Retina (tissue), 1 donor: ENCODE results near the gene CRTC3.
"Not testable (repeated sequence)": the region's sequence is repeated elsewhere in the genome, so short reads cannot be mapped to it uniquely, and the experiment has no call there.

ENCODE experiments used
- DNase-seq: peaks from one replicate; pipeline ENCODE4 v3.0.0-alpha.2; 2016

The CRTC3 gene

DNA sequence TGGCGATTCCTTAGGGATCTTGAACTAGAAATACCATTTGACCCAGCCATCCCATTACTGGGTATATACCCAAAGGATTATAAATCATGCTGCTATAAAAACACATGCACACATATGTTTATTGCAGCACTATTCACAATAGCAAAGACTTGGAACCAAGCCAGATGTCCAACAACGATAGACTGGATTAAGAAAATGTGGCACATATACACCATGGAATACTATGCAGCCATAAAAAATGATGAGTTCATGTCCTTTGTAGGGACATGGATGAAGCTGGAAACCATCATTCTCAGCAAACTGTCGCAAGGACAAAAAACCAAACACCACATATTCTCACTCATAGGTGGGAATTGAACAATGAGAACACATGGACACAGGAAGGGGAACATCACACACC, 107.3 kb downstream of the CRTC3 start:
- DNase-seq = not testable (repeated sequence)

DNA sequence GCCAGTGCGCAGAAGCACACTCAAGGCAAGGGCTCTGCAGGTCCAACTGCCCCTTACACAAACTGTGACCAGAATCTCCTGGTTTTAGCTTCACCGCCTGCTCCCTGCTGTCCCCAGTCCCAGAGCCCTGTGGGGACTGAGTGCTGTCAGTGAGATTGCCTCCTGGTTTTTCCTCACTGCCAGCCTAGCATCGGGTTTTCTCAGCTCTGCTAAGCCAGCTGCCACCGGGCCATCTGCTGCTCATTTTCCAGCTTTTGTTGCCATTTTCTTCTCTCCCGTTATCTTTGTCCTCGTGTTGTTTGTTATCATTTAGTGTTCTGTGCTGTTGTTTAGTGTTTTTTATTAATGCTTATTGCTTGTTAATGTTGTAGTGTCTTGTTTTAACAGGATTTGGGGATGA, 108.0 kb downstream of the CRTC3 start:
- DNase-seq = peak; percentile 34

DNA sequence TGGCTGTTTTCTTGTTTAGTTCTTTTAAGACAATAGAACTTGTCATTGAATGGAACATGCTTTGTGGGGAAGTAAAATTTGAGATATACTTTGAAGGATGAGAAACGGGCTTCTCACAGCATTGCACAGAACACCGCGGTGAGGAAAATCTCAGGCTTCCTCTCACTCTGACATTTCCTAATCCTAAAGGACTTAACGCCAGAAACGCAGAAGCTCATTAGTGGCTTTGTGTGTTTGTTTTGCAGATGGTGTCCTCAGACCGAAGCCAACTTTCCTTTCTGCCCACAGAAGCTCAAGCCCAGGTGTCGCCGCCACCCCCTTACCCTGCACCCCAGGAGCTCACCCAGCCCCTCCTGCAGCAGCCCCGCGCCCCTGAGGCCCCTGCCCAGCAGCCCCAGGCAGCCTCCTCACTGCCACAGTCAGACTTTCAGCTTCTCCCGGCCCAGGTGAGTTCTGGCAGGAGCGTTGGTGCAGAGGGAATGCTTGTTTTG, 108.5 kb downstream of the CRTC3 start:
- peak; percentile 16 for DNase-seq

DNA sequence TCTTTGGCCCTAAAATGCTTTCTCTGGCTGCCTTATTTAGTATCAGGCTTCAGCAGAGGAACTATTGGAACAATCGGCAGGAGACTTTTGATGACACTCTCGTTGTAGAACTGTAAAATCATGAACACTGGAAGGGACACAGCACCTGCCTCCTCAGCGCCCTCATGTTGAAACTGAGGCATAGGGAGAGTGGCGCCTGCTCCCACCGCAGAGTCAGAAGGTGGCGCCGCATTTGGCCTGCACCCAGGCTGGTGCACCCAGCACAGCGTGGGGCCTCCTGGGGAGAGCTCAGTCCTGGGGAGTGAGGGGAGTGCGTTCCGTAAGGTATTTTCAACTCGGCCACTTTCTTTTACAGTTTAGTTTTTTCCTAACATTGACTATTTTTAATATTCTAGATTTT, 109.2 kb downstream of the CRTC3 start:
- DNase-seq = no peak

DNA sequence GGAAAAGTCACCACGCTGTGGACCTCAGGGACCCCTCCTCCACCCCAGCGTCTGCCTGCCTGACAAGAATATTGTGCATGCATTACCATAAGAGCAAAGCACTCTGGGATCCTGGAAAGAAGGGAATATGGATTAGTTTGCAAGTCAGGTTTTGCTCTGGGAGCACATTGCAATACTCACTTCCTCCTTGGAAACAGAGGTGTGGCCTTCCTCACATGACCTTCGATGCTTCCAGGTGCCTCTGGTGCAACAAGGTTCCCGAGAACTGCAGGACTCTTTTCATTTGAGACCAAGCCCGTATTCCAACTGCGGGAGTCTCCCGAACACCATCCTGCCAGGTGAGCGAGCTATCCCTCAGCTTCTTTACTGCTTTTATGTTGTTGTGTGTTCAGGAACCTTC, 111.1 kb downstream of the CRTC3 start:
- DNase-seq = no peak

DNA sequence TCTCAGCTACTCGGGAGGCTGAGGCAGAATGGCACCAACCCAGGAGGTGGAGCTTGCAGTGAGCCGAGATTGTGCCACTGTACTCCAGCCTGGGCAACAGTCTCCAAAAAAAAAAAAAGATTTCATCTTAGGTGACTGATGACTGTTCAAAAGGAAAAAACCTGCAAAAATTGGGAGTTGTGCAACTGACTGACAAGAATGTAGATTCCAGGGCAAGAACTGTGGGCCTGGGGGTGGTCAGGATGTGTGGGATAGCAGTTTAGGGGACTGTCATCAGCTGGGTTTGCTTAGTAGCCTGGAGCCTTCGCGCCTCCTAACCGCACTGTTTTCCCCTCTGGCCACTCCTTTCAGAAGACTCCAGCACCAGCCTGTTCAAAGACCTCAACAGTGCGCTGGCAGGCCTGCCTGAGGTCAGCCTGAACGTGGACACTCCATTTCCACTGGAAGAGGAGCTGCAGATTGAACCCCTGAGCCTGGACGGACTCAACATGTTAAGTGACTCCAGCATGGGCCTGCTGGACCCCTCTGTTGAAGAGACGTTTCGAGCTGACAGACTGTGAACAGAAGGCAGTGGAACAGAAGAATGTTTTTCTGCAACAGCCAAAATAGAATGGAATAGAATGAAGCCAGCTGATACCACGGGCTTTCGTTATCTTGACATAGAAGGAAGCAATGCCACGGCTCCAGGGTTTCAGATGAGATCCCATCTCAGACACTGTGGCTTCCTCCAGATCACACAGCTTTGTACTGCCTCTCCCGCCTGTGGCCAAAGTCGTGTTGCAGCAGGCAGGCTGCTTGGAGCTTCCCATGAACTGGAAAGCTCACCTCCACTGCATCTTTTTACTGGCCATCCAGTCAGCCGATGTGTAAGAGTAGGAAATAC, 112.1 kb downstream of the CRTC3 start:
- DNase-seq = no peak

DNA sequence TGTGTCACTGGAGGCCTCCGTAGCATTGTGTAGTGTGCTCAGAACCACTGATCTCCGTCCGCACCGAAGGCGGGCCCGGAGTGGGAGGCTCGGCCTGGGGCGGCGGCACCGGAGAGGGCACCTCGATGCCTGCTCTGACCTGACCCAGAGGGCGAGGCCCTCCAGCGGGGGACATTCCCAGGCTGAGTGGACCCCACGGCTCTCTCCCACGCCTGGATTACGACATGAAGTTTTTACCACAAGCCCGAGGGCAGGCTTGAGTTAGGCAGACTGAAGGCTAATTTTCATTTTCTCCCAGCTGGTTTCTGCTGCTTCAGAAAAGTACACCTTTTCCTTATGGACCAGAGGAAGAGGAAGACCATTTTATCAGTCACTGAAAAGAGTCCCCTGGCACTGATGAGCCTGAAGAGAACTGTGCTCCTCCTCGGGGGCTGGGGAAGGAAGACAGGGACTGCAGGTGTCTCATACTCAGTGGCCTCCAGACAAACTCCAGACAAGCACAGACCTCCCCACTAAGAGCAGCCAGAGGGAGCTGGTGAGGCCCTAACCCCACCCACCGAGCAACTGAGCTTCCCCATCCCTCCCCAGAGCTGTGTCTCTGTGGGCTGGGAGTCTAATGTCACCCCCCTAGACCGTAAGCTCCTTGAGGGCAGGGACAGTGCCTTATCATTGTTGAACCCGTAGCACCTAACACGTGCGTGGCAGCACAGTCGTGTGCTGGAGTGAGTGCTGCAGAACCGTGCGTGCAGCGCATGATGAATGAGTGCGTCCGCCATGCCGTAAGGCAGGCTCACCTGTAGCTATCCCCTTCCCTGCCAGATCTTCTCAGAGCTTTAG, 113.0 kb downstream of the CRTC3 start:
- no peak for DNase-seq

DNA sequence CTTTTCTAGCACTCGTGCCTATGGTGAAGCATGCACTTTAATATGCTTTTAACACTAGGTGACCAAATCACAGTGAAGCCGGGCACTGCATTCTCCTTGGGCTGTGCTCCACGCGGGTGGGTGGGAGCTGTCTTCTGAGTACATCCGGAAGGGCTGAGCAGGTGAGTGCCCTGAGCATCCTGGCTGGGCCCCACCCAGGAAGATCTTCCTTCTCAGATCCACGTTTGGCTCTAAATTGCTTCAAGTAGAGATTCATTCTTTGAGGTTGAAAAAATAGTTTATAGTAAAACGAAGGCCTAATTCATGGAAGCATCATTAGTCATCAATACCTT, 113.5 kb downstream of the CRTC3 start:
- no peak for DNase-seq

DNA sequence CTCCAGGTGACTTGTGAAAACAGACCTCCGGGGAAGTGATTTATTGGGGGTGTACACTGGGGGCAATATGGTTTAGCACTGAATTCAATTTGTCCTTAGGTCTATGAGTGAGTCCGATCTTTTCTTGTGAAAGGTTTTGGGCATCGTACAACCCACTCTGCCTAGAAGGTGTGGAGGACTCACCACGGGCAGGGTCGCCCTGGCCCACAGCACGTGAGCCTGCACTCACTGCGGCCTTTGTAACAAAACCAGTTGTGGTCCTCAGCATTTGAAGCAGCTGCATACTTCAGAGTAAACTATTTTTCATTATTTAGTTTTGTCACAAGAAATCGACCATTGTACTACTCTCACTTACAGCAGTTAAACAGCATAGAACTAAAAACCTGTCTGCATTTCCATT, 114.8 kb downstream of the CRTC3 start:
- DNase-seq = no peak

DNA sequence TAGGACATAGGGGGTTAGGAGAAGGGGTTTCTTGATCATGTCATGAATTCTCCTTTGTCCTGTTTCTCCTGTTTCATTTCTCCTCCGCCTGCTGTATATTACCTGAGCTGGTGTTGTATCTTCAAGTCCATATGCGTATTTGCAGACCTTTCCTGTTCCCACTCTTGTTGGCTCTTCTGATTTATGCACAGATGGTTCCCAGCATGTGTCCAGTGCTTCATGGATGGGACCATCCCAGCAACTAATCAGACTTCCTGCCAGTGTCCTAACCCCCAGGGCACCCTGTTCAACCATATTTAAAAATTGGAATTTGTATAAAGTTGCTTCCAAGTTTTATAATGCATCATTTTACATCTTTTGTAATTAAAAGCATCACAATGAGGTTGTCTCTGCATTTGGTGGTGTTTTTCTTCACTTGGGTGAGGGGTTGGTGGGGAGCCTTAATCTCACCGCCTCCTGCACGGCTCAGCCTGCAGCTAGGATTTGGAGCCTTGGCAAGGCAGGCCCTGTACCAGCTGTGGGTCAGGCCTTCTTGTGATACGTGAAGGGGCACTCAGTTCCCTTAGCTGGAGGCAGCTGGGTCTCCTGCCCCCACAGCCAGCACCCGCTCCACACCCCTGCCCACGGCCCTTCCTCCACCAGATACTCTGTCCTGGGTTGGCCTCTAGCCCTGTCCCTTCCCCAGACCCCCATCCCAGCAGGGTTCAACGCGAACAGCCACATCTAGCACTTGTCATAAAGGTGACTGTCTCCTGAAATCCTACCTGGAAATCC, 115.4 kb downstream of the CRTC3 start:
- DNase-seq = no peak

DNA sequence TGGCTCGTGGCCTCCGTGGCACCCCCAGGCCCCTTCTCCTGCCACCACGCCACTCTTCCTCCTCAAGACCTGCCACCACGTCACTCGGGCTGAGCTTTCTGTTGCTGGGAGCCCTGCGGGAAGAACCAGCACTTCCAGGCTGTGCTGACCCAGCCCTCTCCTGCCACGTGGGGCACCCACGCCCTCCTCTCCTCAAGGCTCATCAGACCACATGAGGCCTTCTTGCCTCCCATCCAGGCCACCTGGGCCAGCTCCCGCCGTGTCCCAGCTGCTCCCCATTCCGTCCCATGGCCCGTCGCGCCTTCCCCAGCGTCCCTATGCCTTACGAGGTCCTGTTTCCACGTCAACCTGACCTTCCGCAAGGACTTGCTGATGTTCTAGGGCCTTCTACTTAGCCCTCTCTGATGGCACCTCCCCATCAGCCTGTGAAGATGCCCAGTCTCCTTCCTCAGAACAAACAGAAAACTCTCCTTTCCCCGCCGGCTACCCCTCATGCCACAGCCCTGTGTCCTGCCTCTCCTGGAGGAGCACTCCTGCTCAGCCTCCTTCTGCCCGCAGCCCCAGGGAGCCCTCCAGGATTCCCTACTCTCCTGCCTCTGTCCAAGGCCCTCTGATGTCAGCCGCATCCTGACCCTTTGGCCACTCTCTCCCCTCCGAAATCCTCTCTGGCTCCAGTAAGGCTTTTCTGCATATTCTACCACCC, 116.3 kb downstream of the CRTC3 start:
- DNase-seq = no peak

DNA sequence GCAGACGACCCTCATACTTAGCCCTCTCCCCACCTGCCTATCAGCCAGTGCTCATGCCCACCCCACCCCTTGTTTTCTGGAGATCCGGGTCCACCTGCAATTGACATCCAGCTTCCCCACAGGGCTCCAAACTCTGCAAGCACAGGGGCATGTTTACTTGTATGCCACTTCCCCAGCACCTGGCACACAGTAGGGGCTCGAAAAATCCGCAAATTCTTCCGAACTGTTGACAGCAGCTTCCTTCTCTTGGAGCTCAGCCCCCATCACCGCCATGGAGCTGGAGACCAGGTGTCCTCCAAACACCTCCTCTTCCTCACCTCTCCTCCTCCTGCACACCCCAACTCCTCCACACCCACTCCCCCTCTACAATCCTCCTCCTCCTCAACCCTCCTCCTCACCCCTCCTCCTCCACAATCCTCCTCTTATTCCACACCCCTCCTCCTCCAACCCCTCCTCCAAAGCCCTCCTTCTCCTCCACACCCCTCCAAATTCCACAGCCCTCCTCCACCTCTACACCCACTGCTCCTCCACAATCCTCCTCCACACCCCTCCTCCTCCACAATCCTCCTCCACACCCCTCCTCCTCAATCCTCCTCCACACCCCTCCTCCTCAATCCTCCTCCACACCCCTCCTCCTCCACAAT, 117.1 kb downstream of the CRTC3 start:
- no peak for DNase-seq

DNA sequence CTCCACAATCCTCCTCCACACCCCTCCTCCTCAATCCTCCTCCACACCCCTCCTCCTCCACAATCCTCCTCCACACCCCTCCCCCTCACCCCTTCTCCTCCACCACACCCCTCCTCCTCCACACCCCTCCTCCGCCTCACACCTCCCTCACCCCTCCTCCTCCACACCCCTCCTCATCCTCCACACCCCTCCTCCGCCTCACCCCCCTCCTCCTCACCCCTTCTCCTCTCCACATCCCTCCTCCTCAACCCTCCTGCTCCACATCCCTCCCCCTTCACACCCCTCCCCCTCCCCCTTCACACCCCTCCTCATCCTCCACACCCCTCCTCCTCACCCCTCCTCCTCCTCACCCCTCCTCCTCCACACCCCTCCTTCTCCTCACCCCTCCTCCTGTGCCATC, 117.6 kb downstream of the CRTC3 start:
- DNase-seq = no peak

DNA sequence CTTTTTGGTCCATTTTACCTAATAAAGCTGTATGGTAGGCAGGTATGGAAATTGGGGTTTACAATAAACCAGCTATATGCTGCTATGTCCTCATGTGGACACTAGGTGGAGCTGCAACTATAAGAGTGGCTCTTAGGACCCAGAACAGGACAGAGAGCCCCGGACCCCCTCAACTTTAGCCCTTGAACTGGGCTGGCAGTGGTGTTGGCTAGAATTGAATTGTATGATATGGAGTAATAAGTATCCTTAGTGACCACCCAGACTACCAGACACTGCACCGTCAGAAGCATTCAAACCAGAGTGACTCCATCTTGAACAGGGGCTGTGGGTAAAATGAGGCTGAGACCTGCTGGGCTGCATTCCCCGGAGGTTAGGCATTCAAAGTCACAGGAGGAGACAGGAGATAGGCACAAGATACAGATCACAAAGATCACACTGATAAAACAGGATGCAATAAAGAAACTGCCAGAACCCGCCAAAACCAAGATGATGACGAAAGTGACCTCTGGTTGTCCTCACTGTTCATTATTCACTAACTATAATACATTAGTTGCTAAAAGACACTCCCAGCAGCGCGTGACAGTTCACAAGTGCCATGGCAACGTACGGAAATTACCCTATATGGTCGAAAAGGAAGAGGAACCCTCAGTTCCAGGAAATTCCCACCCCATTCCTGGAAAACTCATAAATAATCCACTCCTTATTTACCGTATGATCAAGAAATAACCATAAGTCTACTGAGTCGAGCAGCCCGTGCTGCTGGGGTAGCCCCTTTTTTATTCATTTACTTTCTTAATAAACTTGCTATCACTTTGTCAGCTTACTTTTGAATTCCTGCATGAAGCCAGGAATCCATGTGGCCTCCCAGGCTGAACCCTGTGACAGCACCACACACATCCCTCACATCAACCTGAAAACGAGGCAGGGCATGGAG, 118.7 kb downstream of the CRTC3 start:
- peak; percentile 72 for DNase-seq

DNA sequence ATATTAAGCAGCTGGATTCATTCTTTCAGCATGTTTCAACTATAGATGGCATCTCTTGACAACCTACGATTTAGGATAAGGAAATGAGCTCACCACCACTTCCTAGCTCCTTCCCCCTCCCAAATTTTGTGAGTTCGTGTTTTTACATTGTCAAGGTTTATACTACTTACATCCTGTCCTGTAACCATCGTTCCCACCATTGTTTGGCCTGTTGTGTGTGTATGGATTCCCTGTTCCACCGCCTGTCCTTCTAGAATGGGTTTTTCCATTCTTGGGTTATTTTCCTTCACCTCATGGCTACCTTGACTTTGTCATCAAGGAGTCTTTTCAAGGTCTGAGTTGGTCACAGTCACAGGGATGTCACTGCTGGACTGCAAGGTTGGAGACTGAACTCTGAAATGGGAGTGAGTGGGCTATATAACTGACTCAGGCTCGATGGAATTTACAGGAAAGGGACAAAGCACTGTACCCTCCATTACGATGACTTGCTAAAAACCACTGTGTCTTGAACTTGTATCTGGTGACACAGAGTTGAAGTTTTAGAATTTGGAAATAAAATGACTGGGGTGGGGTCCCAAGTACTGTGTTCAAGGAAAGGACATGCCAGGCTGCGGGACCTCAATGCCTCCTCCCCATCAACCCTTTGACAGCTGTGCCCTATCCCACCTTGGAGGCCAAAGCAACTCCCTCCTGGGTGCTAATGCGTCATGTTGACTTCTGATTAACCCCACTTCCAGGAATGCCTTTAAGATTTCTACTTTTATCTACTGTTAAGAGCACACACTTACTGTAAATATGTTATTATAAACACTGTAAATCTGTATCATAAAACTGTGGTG, 120.6 kb downstream of the CRTC3 start:
- DNase-seq = no peak

DNA sequence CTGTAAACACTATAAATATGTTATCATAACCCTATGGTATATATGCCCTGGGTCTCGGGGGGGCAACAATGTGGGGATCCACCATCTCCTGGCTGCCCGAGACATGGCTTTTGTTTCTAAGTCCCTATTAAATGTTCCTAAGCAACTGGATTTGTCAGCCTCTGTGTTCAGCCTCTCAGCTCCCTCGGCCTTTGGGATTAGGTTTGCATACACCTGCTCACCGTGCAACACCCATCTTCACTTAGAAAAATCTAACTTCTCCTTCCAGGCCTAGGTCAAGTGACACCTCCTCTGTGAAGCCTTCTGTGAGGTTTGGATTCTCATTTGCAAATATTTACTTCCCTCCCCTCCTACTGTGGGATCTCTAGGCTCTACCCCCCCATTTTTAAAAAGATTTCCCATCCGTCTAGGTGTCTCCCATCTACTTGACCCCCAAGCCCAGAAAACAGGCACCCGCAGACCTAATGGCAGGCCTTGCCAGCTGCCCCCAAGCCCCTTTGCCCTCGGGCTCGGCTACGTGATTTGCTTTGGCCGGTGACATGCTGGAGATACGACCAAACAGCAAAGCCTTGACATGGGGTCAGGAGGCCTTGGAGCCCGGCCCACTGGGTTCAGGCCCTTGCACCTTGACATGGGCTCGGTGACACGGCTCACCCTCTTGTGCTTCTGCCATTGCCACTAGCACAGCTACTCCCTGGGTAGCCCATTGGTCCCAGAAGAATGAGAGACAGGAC, 121.4 kb downstream of the CRTC3 start:
- DNase-seq = no peak

DNA sequence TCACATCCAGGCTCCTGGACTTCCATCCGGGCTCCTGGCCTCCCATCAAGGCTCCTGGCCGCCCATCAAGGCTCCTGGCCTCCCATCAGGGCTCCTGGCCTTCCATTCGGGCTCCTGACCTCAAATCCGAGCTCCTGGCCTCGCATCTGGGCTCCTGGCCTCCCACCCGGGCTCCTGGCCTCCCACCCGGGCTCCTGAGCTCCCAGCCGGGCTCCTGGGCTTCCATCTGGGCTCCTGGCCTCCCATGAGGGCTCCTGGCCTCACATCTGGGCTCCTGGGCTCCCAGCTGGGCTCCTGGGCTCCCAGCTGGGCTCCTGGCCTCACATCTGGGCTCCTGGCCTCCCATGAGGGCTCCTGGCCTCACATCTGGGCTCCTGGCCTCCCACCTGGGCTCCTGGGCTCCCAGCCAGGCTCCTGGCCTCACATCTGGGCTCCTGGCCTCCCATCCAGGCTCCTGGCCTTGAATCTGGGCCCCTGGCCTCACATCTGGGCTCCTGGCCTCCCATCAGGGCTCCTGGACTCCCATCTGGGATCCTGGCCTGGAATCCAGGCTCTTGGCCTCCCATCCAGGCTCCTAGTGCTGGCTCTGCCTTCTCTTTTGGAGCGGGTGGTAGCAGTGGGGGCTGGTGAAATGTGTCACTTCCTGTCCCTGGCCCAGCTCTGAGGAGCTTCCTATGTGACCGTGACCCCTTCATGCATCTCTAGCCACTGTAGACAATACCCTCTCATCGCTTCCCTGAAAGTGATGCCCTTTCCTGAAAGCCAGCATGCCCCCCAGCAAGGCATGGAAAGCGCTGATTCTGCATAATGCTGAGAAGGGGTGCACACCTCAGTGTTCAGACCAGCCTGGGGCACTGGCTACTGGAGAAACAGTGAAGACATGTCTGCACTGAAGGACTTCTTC, 124.8 kb downstream of the CRTC3 start:
- no peak for DNase-seq

DNA sequence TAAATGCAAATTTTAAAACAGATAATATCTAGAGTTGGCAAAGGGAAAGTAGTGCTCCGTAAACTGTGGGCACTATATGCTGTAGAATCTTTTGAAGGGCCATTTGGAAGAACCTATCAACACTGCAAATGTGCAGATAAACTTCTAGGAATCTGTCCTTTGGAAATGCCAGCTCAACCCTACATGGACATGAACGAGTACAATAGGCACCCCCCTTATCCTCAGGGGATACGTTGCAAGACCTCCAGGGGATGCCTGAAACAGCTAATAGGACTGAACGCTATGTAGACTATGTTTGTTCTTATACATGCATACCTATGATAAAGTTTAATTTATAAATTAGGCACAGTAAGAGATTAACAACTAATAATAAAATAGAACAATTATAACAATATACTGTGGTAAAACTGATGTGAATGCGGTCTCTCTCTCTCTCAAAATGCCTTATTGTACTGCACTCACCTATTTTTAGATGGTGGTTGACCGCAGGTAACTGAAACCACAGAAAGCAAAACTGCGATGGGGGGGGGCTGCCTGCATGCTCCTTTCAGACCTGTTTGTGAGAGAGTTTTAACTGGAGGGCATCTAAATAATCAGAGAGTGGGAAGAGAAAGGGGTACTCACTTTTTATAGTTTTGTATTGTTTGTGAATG, 127.9 kb downstream of the CRTC3 start:
- DNase-seq = not testable (repeated sequence)
